Natural killer cell (primary cell): ENCODE measurements around the gene CD34. TPM values are rescaled to one million over a fixed set of nuclear protein-coding genes. Genes with fewer than 3 reads are reported as not detected.

Experiments
- ATAC-seq, 3 donors: fragments of 150-1000 bp in 2 of 3; fragments of 200-7000 bp in 1 of 3; cut with Tn5 transposase; 1 replicate in 1 of 3; 2 replicates in 2 of 3; pipeline ENCODE4 v1.10.0; 2021; ENCODE audit warnings: mild to moderate bottlenecking in 2 of 3, moderate library complexity in 2 of 3
- DNase-seq, 2 donors: peaks; one replicate each; pipeline versions ENCODE4 v3.0.0 to v3.0.0-alpha.2; 2013 to 2021; ENCODE audit warnings: mixed read lengths in 1 of 2
- H3K27ac ChIP-seq: one replicate; pipeline ENCODE4 v1.5.1; 2013; ENCODE audit warnings: mild to moderate bottlenecking, low read length
- H3K27me3 ChIP-seq: one replicate; pipeline ENCODE4 v1.6.1; 2013; ENCODE audit warnings: low read length; ENCODE audit not compliant: control insufficient read depth, insufficient read depth
- H3K36me3 ChIP-seq: one replicate; pipeline ENCODE4 v1.6.1; 2013; ENCODE audit warnings: low read length; ENCODE audit not compliant: control insufficient read depth, insufficient read depth
- H3K4me1 ChIP-seq: one replicate; pipeline ENCODE4 v1.6.1; 2013; ENCODE audit warnings: low read length; ENCODE audit not compliant: control insufficient read depth, insufficient read depth
- H3K4me3 ChIP-seq: one replicate; pipeline ENCODE4 v1.5.1; 2013; ENCODE audit warnings: low read length
- H3K9me3 ChIP-seq: one replicate; pipeline ENCODE4 v1.6.1; 2013; ENCODE audit warnings: low read length; ENCODE audit not compliant: control insufficient read depth, insufficient read depth
- H3K27ac Mint-ChIP-seq, 2 donors: one replicate each; pipeline ENCODE4 v1.8.0; 2022; ENCODE audit warnings: mild to moderate bottlenecking in 2 of 2, mixed read lengths in 2 of 2, moderate library complexity in 1 of 2
- H3K27me3 Mint-ChIP-seq, 2 donors: one replicate each; pipeline ENCODE4 v1.8.0; 2022; ENCODE audit warnings: low read depth in 2 of 2, mixed read lengths in 2 of 2
- H3K36me3 Mint-ChIP-seq: one replicate; pipeline ENCODE4 v1.8.0; 2022; ENCODE audit warnings: mixed read lengths
- H3K4me1 Mint-ChIP-seq, 2 donors: one replicate each; pipeline ENCODE4 v1.8.0; 2022; ENCODE audit warnings: mixed read lengths in 2 of 2
- H3K4me3 Mint-ChIP-seq: one replicate; pipeline ENCODE4 v1.8.0; 2022; ENCODE audit warnings: mild to moderate bottlenecking, moderate library complexity, mixed read lengths
- H3K9me3 Mint-ChIP-seq, 2 donors: one replicate each; pipeline ENCODE4 v1.8.0; 2022; ENCODE audit warnings: mixed read lengths in 2 of 2
- WGBS: methylation state at CpG from one replicate; pipeline ENCODE4 v1.1.7; 2013; ENCODE audit warnings: missing lambda C conversion rate; ENCODE audit not compliant: insufficient coverage; 5-methylcytosine and 5-hydroxymethylcytosine counted together
- intact Hi-C: fragments of 100-400 bp; cut with micrococcal nuclease; formaldehyde crosslinking; loops from one replicate; pipeline ENCODE4 v1.14.2; 2022
- total RNA-seq, 4 donors: library from RNA; stranded (reverse); fragments of 120-200 nt in 1 of 4; gene quantifications; one replicate each; pipeline versions ENCODE4 v1.2.3 to v1.2.4, GENCODE V29; 2013 to 2022
- TF ChIP-seq, protein P1 (sequence below): fragments of 200-600 bp; IDR thresholded peaks from one replicate; pipeline ENCODE4 v1.8.0; 2022; ENCODE audit warnings: antibody characterized with exemption

Gene CD34
- total RNA-seq, 3 donors from 2014 or later (not counting 1 experiment from before 2014, with no cell fraction given) = 0.14 to 0.30 TPM; not detected in 1

DNA sequence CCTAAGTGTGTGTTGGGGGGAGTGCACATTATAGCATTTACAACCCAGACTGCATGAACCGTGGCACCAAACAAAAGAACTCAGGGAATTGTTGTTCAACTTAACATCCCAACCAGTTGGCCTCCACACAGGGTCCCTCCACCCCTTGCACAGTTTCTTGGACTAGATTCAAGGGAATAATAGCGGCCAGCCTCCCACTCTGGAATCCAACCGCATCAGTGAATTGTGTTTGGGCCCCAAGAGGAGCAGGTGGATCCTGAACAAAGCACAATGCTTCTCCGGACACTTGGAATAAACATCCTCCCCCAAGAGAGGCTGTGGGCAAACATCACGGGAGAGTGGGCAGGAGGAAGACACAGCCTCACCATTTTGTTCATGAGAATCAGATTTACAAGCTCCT lies 18.2 kb downstream of the CD34 start:
- Mint-ChIP-seq H3K4me1 (peaks cover 0 to 3% of the 10 kb centered on the region in 2 donors), H3K27ac (no peak overlapping the region), H3K9me3 (no peaks in the 10 kb centered on the region), H3K4me3 (no peak overlapping the region), H3K36me3 (no peaks in the 10 kb centered on the region), H3K27me3 (peaks cover 6 to 13% of the 10 kb centered on the region in 2 donors)
- Histone ChIP-seq H3K9me3 (no peaks in the 10 kb centered on the region), H3K27ac (no peak overlapping the region), H3K4me1 (peaks cover 4% of the 10 kb centered on the region), H3K36me3 (no peaks in the 10 kb centered on the region), H3K27me3 (no peaks in the 10 kb centered on the region), H3K4me3 (no peak overlapping the region)
- DNase-seq (no peak), ATAC-seq (no peak)
- intact Hi-C loops = no loop called here
- TF ChIP-seq, protein P1, sequence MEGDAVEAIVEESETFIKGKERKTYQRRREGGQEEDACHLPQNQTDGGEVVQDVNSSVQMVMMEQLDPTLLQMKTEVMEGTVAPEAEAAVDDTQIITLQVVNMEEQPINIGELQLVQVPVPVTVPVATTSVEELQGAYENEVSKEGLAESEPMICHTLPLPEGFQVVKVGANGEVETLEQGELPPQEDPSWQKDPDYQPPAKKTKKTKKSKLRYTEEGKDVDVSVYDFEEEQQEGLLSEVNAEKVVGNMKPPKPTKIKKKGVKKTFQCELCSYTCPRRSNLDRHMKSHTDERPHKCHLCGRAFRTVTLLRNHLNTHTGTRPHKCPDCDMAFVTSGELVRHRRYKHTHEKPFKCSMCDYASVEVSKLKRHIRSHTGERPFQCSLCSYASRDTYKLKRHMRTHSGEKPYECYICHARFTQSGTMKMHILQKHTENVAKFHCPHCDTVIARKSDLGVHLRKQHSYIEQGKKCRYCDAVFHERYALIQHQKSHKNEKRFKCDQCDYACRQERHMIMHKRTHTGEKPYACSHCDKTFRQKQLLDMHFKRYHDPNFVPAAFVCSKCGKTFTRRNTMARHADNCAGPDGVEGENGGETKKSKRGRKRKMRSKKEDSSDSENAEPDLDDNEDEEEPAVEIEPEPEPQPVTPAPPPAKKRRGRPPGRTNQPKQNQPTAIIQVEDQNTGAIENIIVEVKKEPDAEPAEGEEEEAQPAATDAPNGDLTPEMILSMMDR = no peak
- 80% methylated on average over 5 of the region's 5 CpGs for WGBS

DNA sequence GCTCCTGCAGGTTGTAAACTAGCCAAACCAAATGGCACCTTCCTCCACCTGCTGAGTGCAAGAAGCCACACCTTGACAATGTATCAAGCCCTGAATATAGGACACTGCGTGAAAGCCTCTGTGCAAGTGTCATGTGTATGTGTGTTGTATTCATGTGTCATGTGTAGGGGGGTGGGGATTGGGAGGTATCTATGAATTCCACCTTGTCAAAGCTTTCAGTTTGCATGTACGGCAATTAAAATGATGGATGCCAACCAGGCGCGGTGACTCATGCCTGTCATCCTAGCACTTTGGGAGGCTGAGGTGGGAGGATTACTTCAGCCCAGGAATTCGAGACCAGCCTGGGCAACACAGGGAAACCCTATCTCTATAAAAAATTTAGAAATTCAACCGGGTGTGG lies 19.8 kb downstream of the CD34 start:
- 90% methylated on average over 4 of the region's 6 CpGs for WGBS
- intact Hi-C loops = no loop called here
- no peaks in the 10 kb centered on the region for H3K27me3 ChIP-seq
- H3K4me1 Mint-ChIP-seq = peaks cover 6 to 15% of the 10 kb centered on the region in 2 donors
- H3K36me3 ChIP-seq = no peaks in the 10 kb centered on the region
- TF ChIP-seq, protein P1 = no peak
- H3K27me3 Mint-ChIP-seq = peaks cover 14 to 17% of the 10 kb centered on the region in 2 donors
- DNase-seq (no peak), ATAC-seq (no peak)
- H3K9me3 Mint-ChIP-seq = no peaks in the 10 kb centered on the region
- no peak overlapping the region for H3K27ac ChIP-seq
- no peak overlapping the region for H3K4me3 Mint-ChIP-seq
- H3K9me3 ChIP-seq = no peaks in the 10 kb centered on the region
- H3K4me3 ChIP-seq = no peak overlapping the region
- H3K4me1 ChIP-seq = peaks cover 9% of the 10 kb centered on the region
- no peak overlapping the region for H3K27ac Mint-ChIP-seq
- no peaks in the 10 kb centered on the region for H3K36me3 Mint-ChIP-seq

DNA sequence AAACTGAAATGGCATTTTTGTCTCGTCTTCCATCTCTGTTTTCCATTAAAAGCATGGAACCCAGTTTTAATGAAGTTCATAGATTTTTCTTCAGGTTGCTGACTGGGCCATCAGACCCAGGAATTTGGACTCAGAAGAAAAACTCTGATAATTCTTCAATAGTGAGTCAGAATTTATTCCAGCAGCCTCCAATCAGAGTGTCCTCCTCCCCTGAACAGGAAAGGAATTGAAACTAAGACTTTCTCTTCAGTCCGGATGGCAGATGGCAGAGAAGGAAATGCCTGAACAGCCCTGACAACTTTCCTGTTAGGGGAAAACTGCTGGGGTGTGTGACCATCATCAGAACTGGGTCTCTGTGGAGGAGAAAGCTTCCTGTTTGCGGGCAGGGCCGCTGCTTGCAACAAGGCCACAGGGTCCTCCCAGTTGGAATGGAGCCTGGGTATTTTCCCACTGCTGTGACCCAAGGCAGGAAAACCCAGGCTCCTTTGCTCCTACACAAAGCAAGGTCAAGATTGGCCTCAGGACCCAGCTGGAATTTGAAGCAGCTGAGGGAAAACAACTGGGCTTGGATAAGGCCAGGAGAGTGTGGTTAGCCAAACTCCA lies 20.7 kb downstream of the CD34 start:
- peaks cover 14 to 17% of the 10 kb centered on the region in 2 donors for H3K27me3 Mint-ChIP-seq
- 15% methylated on average over 4 of the region's 4 CpGs for WGBS
- Histone ChIP-seq H3K9me3 (no peaks in the 10 kb centered on the region), H3K4me3 (no peak overlapping the region), H3K4me1 (peaks cover 11% of the 10 kb centered on the region), H3K36me3 (no peaks in the 10 kb centered on the region), H3K27ac (no peak overlapping the region), H3K27me3 (no peaks in the 10 kb centered on the region)
- no peak overlapping the region for H3K27ac Mint-ChIP-seq
- peaks cover 6 to 18% of the 10 kb centered on the region in 2 donors for H3K4me1 Mint-ChIP-seq
- no peaks in the 10 kb centered on the region for H3K9me3 Mint-ChIP-seq
- ATAC-seq = no peak
- intact Hi-C loops = no loop called here
- DNase-seq = no peak
- no peak overlapping the region for H3K4me3 Mint-ChIP-seq
- no peaks in the 10 kb centered on the region for H3K36me3 Mint-ChIP-seq
- TF ChIP-seq, protein P1 = no peak

DNA sequence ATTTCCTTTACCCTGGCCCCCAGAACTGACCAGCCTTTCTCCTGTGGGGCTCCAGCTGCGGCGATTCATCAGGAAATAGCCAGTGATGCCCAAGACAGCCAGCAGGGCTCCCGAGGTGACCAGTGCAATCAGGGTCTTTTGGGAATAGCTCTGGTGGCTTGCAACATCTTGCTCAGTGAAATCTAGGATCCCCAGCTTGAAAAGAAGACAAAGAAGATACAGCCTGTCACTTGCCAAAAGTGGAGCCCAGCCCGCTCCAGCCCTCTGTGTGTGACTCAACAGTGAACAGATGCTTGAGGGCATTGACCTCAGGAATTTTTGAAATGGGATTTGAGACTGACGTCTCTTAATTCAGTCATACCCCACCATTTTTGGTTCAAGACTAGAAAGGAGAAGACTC lies 22.3 kb downstream of the CD34 start:
- Histone ChIP-seq H3K9me3 (no peaks in the 10 kb centered on the region), H3K4me1 (peaks cover 26% of the 10 kb centered on the region), H3K4me3 (no peak overlapping the region), H3K27ac (no peak overlapping the region), H3K27me3 (no peaks in the 10 kb centered on the region), H3K36me3 (no peaks in the 10 kb centered on the region)
- intact Hi-C loops = no loop called here
- no peaks in the 10 kb centered on the region for H3K36me3 Mint-ChIP-seq
- peaks cover 14 to 15% of the 10 kb centered on the region in 2 donors for H3K27me3 Mint-ChIP-seq
- H3K9me3 Mint-ChIP-seq = no peaks in the 10 kb centered on the region
- no peak for ATAC-seq
- TF ChIP-seq, protein P1 = no peak
- 87% methylated on average over 4 of the region's 5 CpGs for WGBS
- no peak for DNase-seq
- peaks cover 21 to 34% of the 10 kb centered on the region in 2 donors for H3K4me1 Mint-ChIP-seq
- no peak overlapping the region for H3K27ac Mint-ChIP-seq
- H3K4me3 Mint-ChIP-seq = no peak overlapping the region
